ENCODE data around the gene TEKT5.

- no peak for TF ChIP-seq GATA2 (IDR thresholded peaks at IDR 0.05; ENCODE audit: low read depth, low read length)
- TF ChIP-seq GATA3 (IDR thresholded peaks at IDR 0.05; ENCODE audit: low read depth, low read length): no peak
Observed at GRCh38 chr16:10598157-10598556, 96.6 kb downstream of the TEKT5 start.

Measured in SH-SY5Y (cell line).